H1 (cell line): Measurements from ENCODE around the gene COBLL1. TPM values are rescaled to one million over a fixed set of nuclear protein-coding genes. Genes with fewer than 3 reads are reported as not detected.

Experiments used
- CTCF ChIA-PET: fragments of 300-600 bp; sonication (Branson Sonifier 250); formaldehyde crosslinking; loops from one replicate; lab custom pipeline; 2021; ENCODE audit not compliant: partially characterized antibody; lab: Charles Lee
- POLR2A ChIA-PET: fragments of 300-600 bp; sonication (Branson Sonifier 250); formaldehyde crosslinking; loops from one replicate; lab custom pipeline; 2021; ENCODE audit warnings: inconsistent platforms; ENCODE audit not compliant: partially characterized antibody; lab: Charles Lee
- DNase-seq, 2 experiments: peaks; one replicate each; pipeline versions ENCODE4 v3.0.0 to v3.0.0-alpha.2; 2010 to 2022; ENCODE audit warnings: low spot score in 2 of 2, low read depth in 1 of 2, mixed read lengths in 1 of 2
- FAIRE-seq: peaks from 2 replicates; lab custom pipeline; 2011; peaks lifted over from hg19 to GRCh38; lab: Jason Lieb, UNC
- H2AFZ ChIP-seq: 2 replicates; pipeline ENCODE4 v1.8.1; 2012; ENCODE audit warnings: low read length, inconsistent platforms
- H2AK5ac ChIP-seq: 2 replicates; pipeline ENCODE4 v1.6.1; 2013; ENCODE audit warnings: low read depth, low read length
- H2BK120ac ChIP-seq: replicated peaks from 2 replicates; pipeline ENCODE3; 2013; ENCODE audit warnings: low read depth, low read length, inconsistent platforms
- H2BK12ac ChIP-seq: 2 replicates; pipeline ENCODE4 v1.6.1; 2013; ENCODE audit warnings: low read depth, low read length
- H2BK15ac ChIP-seq: 2 replicates; pipeline ENCODE4 v1.6.1; 2013; ENCODE audit warnings: low read length
- H2BK20ac ChIP-seq: 2 replicates; pipeline ENCODE4 v1.6.1; 2013; ENCODE audit warnings: low read length
- H2BK5ac ChIP-seq: 2 replicates; pipeline ENCODE4 v1.6.1; 2013; ENCODE audit warnings: low read depth, low read length
- H3K14ac ChIP-seq: 2 replicates; pipeline ENCODE4 v1.6.1; 2013; ENCODE audit warnings: inconsistent platforms; ENCODE audit not compliant: insufficient read length
- H3K18ac ChIP-seq: 2 replicates; pipeline ENCODE4 v1.6.1; 2013; ENCODE audit warnings: low read length; ENCODE audit errors: extremely low read depth
- H3K23ac ChIP-seq: 2 replicates; pipeline ENCODE4 v1.6.1; 2013; ENCODE audit warnings: inconsistent platforms; ENCODE audit not compliant: insufficient read length
- H3K23me2 ChIP-seq: 2 replicates; pipeline ENCODE4 v1.6.1; 2013; ENCODE audit warnings: low read depth, low read length
- H3K27ac ChIP-seq: 2 replicates; pipeline ENCODE4 v1.6.1; 2011; ENCODE audit warnings: low read depth, low read length, inconsistent platforms
- H3K27me3 ChIP-seq, 4 experiments: replicated peaks in 1 of 4; 1 replicate in 1 of 4; 2 replicates in 3 of 4; pipeline versions ENCODE4 v1.6.1 to v1.8.1; 2011 to 2013; ENCODE audit warnings: low read length in 3 of 4, mild to moderate bottlenecking in 3 of 4, inconsistent platforms in 2 of 4, mixed read lengths in 2 of 4, moderate library complexity in 1 of 4; ENCODE audit not compliant: control insufficient read depth in 3 of 4, insufficient read depth in 3 of 4; ENCODE audit errors: extremely low read depth in 1 of 4
- H3K36me3 ChIP-seq, 4 experiments: 2 replicates each; pipeline versions ENCODE4 v1.6.1 to v1.8.1; 2011 to 2013; ENCODE audit warnings: mild to moderate bottlenecking in 4 of 4, low read length in 3 of 4, moderate library complexity in 2 of 4, control low read depth in 1 of 4, inconsistent platforms in 1 of 4; ENCODE audit not compliant: insufficient read depth in 4 of 4, control insufficient read depth in 2 of 4
- H3K4ac ChIP-seq: replicated peaks from 2 replicates; pipeline ENCODE3; 2013; ENCODE audit warnings: low read length, low read depth, mixed read lengths, inconsistent platforms; ENCODE audit not compliant: insufficient read length
- H3K4me1 ChIP-seq, 4 experiments: replicated peaks in 1 of 4; 1 replicate in 1 of 4; 2 replicates in 3 of 4; pipeline versions ENCODE4 v1.6.1 to v1.8.1; 2011 to 2013; ENCODE audit warnings: low read length in 3 of 4, inconsistent platforms in 2 of 4, mixed read lengths in 1 of 4; ENCODE audit not compliant: insufficient read depth in 4 of 4, control insufficient read depth in 3 of 4
- H3K4me2 ChIP-seq, 2 experiments: 2 replicates each; pipeline versions ENCODE4 v1.6.1 to v1.8.1; 2011 to 2013; ENCODE audit warnings: low read depth in 2 of 2, low read length in 2 of 2, control low read depth in 1 of 2, inconsistent platforms in 1 of 2, mild to moderate bottlenecking in 1 of 2; ENCODE audit not compliant: insufficient read depth in 1 of 2
- H3K4me3 ChIP-seq, 4 experiments: fragments of 200-600, 300-600 bp in 1 of 4; sonication (generic), shearing (Covaris generic), sonication (Bioruptor Twin) in 1 of 4; 2 replicates each; pipeline versions ENCODE4 v1.5.1 to v1.8.1; 2011 to 2016; ENCODE audit warnings: low read length in 4 of 4, low read depth in 3 of 4, control low read depth in 2 of 4, inconsistent platforms in 2 of 4, mild to moderate bottlenecking in 2 of 4, mixed read lengths in 1 of 4, moderate library complexity in 1 of 4; ENCODE audit not compliant: insufficient read depth in 2 of 4; ENCODE audit errors: extremely low read depth in 1 of 4
- H3K56ac ChIP-seq: replicated peaks from 2 replicates; pipeline ENCODE3; 2013; ENCODE audit warnings: low read depth, mild to moderate bottlenecking, mixed read lengths, low read length, inconsistent platforms; ENCODE audit not compliant: insufficient read length
- H3K79me1 ChIP-seq: 2 replicates; pipeline ENCODE4 v1.6.1; 2013; ENCODE audit warnings: low read depth, low read length, control low read depth
- H3K79me2 ChIP-seq, 2 experiments: 2 replicates each; pipeline versions ENCODE4 v1.6.1 to v1.8.1; 2012 to 2013; ENCODE audit warnings: low read length in 2 of 2, mild to moderate bottlenecking in 2 of 2, inconsistent platforms in 1 of 2; ENCODE audit not compliant: insufficient read depth in 2 of 2, control insufficient read depth in 1 of 2
- H3K9ac ChIP-seq, 4 experiments: replicated peaks in 1 of 4; 1 replicate in 1 of 4; 2 replicates in 3 of 4; pipeline versions ENCODE4 v1.6.1 to v1.8.1; 2011 to 2013; ENCODE audit warnings: low read depth in 3 of 4, low read length in 3 of 4, control low read depth in 2 of 4, mild to moderate bottlenecking in 2 of 4, moderate library complexity in 2 of 4, inconsistent platforms in 1 of 4; ENCODE audit errors: extremely low read depth in 1 of 4
- H3K9me3 ChIP-seq, 2 experiments: 2 replicates each; pipeline versions ENCODE4 v1.6.1 to v1.8.1; 2012 to 2013; ENCODE audit warnings: mild to moderate bottlenecking in 2 of 2, moderate library complexity in 2 of 2, control low read depth in 1 of 2, inconsistent platforms in 1 of 2, low read depth in 1 of 2, low read length in 1 of 2, mixed read lengths in 1 of 2; ENCODE audit not compliant: insufficient read depth in 2 of 2
- H4K20me1 ChIP-seq, 2 experiments: replicated peaks in 1 of 2; 2 replicates each; pipeline versions ENCODE3 to v1.8.1; 2011 to 2013; ENCODE audit warnings: inconsistent platforms in 2 of 2, low read length in 2 of 2, mild to moderate bottlenecking in 1 of 2; ENCODE audit not compliant: insufficient read depth in 2 of 2, control insufficient read depth in 1 of 2
- H4K5ac ChIP-seq: 2 replicates; pipeline ENCODE4 v1.6.1; 2013; ENCODE audit warnings: low read length, low read depth, mixed read lengths, inconsistent platforms; ENCODE audit not compliant: insufficient read length
- H4K8ac ChIP-seq: 2 replicates; pipeline ENCODE4 v1.8.0; 2013; ENCODE audit warnings: mild to moderate bottlenecking, moderate library complexity, low read length, inconsistent platforms; ENCODE audit not compliant: insufficient read depth; ENCODE audit errors: extremely low read depth
- H4K91ac ChIP-seq: replicated peaks from 2 replicates; pipeline ENCODE3; 2013; ENCODE audit warnings: low read length, mixed read lengths, inconsistent platforms; ENCODE audit not compliant: insufficient read length
- CTCF ChIP-seq, 3 experiments: IDR thresholded peaks; 1 replicate in 2 of 3; 2 replicates in 1 of 3; pipeline versions ENCODE4 v1.5.1 to v1.6.1; 2011; ENCODE audit warnings: low read length in 3 of 3, mild to moderate bottlenecking in 3 of 3, inconsistent platforms in 2 of 3, low read depth in 1 of 3, moderate library complexity in 1 of 3; ENCODE audit not compliant: insufficient read depth in 1 of 3; ENCODE audit errors: control extremely low read depth in 1 of 3
- RAD21 ChIP-seq, 2 experiments: IDR thresholded peaks in 1 of 2; conservative IDR thresholded peaks in 1 of 2; 2 replicates each; pipeline ENCODE4 v1.6.1; 2011; ENCODE audit warnings: low read depth in 2 of 2, low read length in 2 of 2, improper control_type of control experiment in 1 of 2, inconsistent platforms in 1 of 2, mild to moderate bottlenecking in 1 of 2, moderate library complexity in 1 of 2
- SAP30 ChIP-seq: fragments of 300-600 bp; sonication (generic); IDR thresholded peaks from 2 replicates; pipeline ENCODE4 v1.7.1; 2012; ENCODE audit warnings: low read length, moderate library complexity, mild to moderate bottlenecking, inconsistent platforms; ENCODE audit not compliant: insufficient read depth, insufficient replicate concordance
- SP4 ChIP-seq: IDR thresholded peaks from 2 replicates; pipeline ENCODE4 v1.6.1; 2012; ENCODE audit warnings: low read length, inconsistent platforms
- WGBS, 2 experiments: shearing (Covaris generic) in 1 of 2; methylation state at CpG; one replicate each; pipeline versions ENCODE4 v1.1.6 to v1.1.7; 2013 to 2015; ENCODE audit warnings: low lambda C conversion rate in 2 of 2, mixed read lengths in 2 of 2, inconsistent platforms in 1 of 2, low coverage in 1 of 2, missing lambda C conversion rate in 1 of 2; ENCODE audit not compliant: insufficient replicate concordance in 2 of 2, insufficient coverage in 1 of 2, insufficient read length in 1 of 2; ENCODE audit errors: extremely low coverage in 1 of 2, missing lambda C conversion rate in 1 of 2; 5-methylcytosine and 5-hydroxymethylcytosine counted together
- polyA plus RNA-seq, 7 experiments: library from polyadenylated mRNA; depleted of rRNA in 3 of 7; stranded (reverse) in 5 of 7; unstranded in 2 of 7; fragments of >200 nt in 5 of 7; fragments of 200-250 nt in 2 of 7; gene quantifications; 1 replicate in 5 of 7; 2 replicates in 1 of 7; 4 replicates in 1 of 7; pipeline versions ENCODE4 v1.2.1 to v1.2.3, GENCODE V29; 2011 to 2013; ENCODE audit warnings: missing spikeins in 2 of 7, mixed read lengths in 2 of 7
- total RNA-seq: library from RNA; stranded (reverse); fragmentation: NEBNext Ultra II Directional; extraction: Animal tissue kit (Norgen Biotek cat#: 25700); gene quantifications from 2 replicates; pipeline ENCODE4 v1.2.1, GENCODE V29; 2021

COBLL1 gene
- total and polyA plus RNA-seq, 2 of the 8 experiments (the other 6 are each of a cell fraction or from before 2014, with no cell fraction given): 2.2 to 6.2 TPM

- no peak overlapping the region for H3K4me2 ChIP-seq
- H2BK20ac ChIP-seq: no peak overlapping the region
- no peaks in the 10 kb centered on the region for H4K20me1 ChIP-seq
- no peak overlapping the region for H4K5ac ChIP-seq
- H2BK15ac ChIP-seq: no peak overlapping the region
- H3K27ac ChIP-seq: no peak overlapping the region
- H4K8ac ChIP-seq: no peak overlapping the region
- no peaks in the 10 kb centered on the region for H3K9me3 ChIP-seq
- H3K4ac ChIP-seq: no peak overlapping the region
- H3K4me1 ChIP-seq: peaks cover 0 to 6% (median 0%) of the 10 kb centered on the region in 4 experiments; a peak in 2 of 7 replicates
- no peak overlapping the region for H3K14ac ChIP-seq
- H2BK5ac ChIP-seq: no peak overlapping the region
- H3K23me2 ChIP-seq: no peaks in the 10 kb centered on the region; the same call in 1 of the 2 replicates
- TF ChIP-seq RAD21 (IDR thresholded peaks at IDR 0.05 in 1 of 2, conservative IDR thresholded peaks at IDR 0.05 in 1 of 2; ENCODE audit: low read depth in 2 of 2, low read length in 2 of 2) (peak; percentile 53 to 60), SAP30 (no peak), SP4 (no peak), CTCF (IDR thresholded peaks at IDR 0.05; ENCODE audit: control extremely low read depth in 1 of 3, insufficient read depth in 1 of 3, low read depth in 1 of 3, low read length in 3 of 3) (peak in 2 of 3 experiments; percentile 10 to 32; a peak in 2 of 4 replicates)
- TF ChIP-seq, all 59 proteins: peak for 2
- WGBS, 2 experiments: 97% methylated on average over 2 of the region's 2 CpGs; no CpG with 5 or more reads in 1 of the 2 experiments
- POLR2A ChIA-PET: no interaction called here
- no peak overlapping the region for H4K91ac ChIP-seq
- H3K4me3 ChIP-seq: no peak overlapping the region
- H2BK120ac ChIP-seq: no peak overlapping the region
- no peak overlapping the region for H2AK5ac ChIP-seq
- CTCF ChIA-PET: interaction anchor here (2.2 kb wide), 1 partner anchor 9 kb away, joined by 7 read pairs; no protein-coding TSS in a partner anchor
- no peaks in the 10 kb centered on the region for H3K79me1 ChIP-seq
- H2BK12ac ChIP-seq: no peak overlapping the region
- no peak overlapping the region for H3K18ac ChIP-seq
- no peak overlapping the region for H3K9ac ChIP-seq
- H2AFZ ChIP-seq: no peak overlapping the region
- H3K56ac ChIP-seq: no peak overlapping the region
- DNase-seq (no peak), FAIRE-seq (no peak)
- H3K23ac ChIP-seq: no peak overlapping the region
- peaks cover 0 to 7% (median 1%) of the 10 kb centered on the region in 4 experiments; a peak in 2 of 7 replicates for H3K27me3 ChIP-seq
- H3K79me2 ChIP-seq: no peaks in the 10 kb centered on the region
- H3K36me3 ChIP-seq: no peaks in the 10 kb centered on the region
Observed at GRCh38 chr2:164655750-164656149, 185.9 kb downstream of the COBLL1 start.
